ENCODE measurements around the gene IMPDH2.

GRCh38 chr3:49025005-49025792 lies 4.0 kb downstream of the IMPDH2 start:
- TF ChIP-seq CTCF (IDR thresholded peaks at IDR 0.05; ENCODE audit: low read depth, low read length, poor library complexity, severe bottlenecking) (no peak), EZH2phosphoT487 (IDR thresholded peaks at IDR 0.05; ENCODE audit: borderline replicate concordance, low read length) (no peak)
